GM12872 (cell line): ENCODE measurements around the gene WTAP.

Source experiments
- CTCF ChIP-seq: IDR thresholded peaks from 3 replicates; pipeline ENCODE4 v1.5.1; 2011; ENCODE audit warnings: low read depth, mild to moderate bottlenecking, low read length, moderate library complexity; ENCODE audit not compliant: insufficient read depth

Gene WTAP

GRCh38 chr6:159695984-159696383, 31.3 kb upstream of the WTAP start:
- no peak for TF ChIP-seq CTCF

GRCh38 chr6:159700970-159701369, 26.3 kb upstream of the WTAP start:
- no peak for TF ChIP-seq CTCF

GRCh38 chr6:159701413-159701999, 25.8 kb upstream of the WTAP start:
- no peak for TF ChIP-seq CTCF

GRCh38 chr6:159713984-159714383, 13.3 kb upstream of the WTAP start:
- no peak for TF ChIP-seq CTCF

- TF ChIP-seq CTCF = no peak
Measured at GRCh38 chr6:159714404-159714803, 12.9 kb upstream of the WTAP start.

GRCh38 chr6:159715166-159715565, 12.1 kb upstream of the WTAP start:
- no peak for TF ChIP-seq CTCF

GRCh38 chr6:159715605-159716004, 11.7 kb upstream of the WTAP start:
- no peak for TF ChIP-seq CTCF
